ENCODE results near the gene COMMD2.

The COMMD2 gene

GRCh38 chr3:149752051-149752787 is at the start of gene COMMD2:
COMMD2 (minus strand) TSS chr3:149752489; CDS start chr3:149752444, 45 bp downstream.
- DNase-seq (ENCODE audit: low read depth), result peak; percentile 88

GRCh38 chr3:149801639-149802038 is 49.4 kb upstream of the COMMD2 start:
- no peak for DNase-seq (ENCODE audit: low read depth)

GRCh38 chr3:149801195-149801594 is 48.9 kb upstream of the COMMD2 start:
- no peak for DNase-seq (ENCODE audit: low read depth)

DNA sequence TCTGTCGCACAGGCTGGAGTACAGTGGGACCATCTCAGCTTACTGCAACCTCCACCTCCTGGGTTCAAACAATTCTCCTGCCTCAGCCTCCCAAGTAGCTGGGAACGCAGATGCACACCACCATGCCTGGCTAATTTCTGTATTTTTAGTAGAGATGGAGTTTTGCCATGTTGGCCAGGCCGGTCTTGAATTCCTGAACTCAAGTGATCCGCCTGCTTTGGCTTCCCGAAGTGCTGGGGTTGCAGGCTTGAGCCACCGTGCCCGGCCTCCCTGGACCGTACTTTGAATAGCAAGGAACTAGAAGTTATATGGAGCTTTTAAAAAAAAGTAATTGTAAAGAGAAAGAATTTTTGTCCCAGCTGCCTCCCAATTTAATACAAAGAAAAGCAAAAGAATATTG is 48.4 kb upstream of the COMMD2 start:
- no peak for DNase-seq (ENCODE audit: low read depth)

- no peak for DNase-seq (ENCODE audit: low read depth)
Observed at GRCh38 chr3:149796026-149796425, 43.7 kb upstream of the COMMD2 start.

GRCh38 chr3:149792452-149793270 is 40.4 kb upstream of the COMMD2 start, which contains the start of gene ANKUB1:
ANKUB1 (minus strand) TSS chr3:149792554; CDS start chr3:149792366, 188 bp downstream.
- no peak for DNase-seq (ENCODE audit: low read depth)

- no peak for DNase-seq (ENCODE audit: low read depth)
Observed at GRCh38 chr3:149790698-149791097, 38.4 kb upstream of the COMMD2 start.

GRCh38 chr3:149790268-149790667 is 38.0 kb upstream of the COMMD2 start:
- DNase-seq (ENCODE audit: low read depth), result peak; percentile 35

- DNase-seq (ENCODE audit: low read depth), result peak; percentile 74
Observed at GRCh38 chr3:149784064-149784704, 31.9 kb upstream of the COMMD2 start.

DNA sequence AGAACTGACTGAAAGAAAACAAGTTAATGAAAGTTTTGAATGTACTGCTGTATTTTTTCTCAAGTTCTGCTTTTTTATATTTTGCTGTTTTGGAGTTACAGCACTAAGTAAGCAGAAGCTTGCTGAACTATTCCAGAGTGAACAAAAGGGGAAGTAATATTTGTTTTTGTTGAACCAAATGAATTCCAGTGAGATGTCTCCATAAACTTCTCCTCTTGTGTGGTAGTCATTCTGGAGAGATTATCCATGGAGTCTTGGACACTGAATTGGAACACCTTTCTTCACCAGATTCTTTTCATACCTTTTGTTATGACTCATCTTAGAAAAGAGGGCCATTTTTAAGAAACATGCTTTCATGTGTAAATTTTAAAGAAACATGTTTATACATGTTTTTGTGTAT is 31.3 kb upstream of the COMMD2 start:
- peak; percentile 80 for DNase-seq (ENCODE audit: low read depth)

- no peak for DNase-seq (ENCODE audit: low read depth)
Observed at GRCh38 chr3:149781741-149782140, 29.5 kb upstream of the COMMD2 start.

GRCh38 chr3:149781211-149781610 is 28.9 kb upstream of the COMMD2 start:
- no peak for DNase-seq (ENCODE audit: low read depth)

GRCh38 chr3:149777414-149778214 is 25.3 kb upstream of the COMMD2 start:
- DNase-seq (ENCODE audit: low read depth), result no peak

DNA sequence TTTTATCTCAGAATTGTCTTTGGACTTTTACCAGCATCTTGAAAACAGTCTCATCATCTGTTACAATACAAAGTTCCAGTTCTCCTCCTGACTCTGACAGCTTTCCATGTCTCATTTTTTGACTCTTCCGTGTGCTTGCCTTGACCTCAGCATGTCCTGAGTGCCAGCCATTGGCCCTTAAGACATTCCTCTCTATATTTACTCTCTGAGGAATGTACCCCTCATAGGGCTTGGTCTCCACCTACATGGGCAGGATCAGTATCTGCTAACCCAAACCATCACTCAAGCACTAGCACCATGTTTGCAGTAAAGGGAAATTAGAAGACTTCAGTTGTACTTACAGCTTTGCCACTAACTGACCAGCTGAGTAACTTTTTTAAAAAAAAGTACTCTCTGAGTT is 23.9 kb upstream of the COMMD2 start:
- DNase-seq (ENCODE audit: low read depth), result no peak

DNA sequence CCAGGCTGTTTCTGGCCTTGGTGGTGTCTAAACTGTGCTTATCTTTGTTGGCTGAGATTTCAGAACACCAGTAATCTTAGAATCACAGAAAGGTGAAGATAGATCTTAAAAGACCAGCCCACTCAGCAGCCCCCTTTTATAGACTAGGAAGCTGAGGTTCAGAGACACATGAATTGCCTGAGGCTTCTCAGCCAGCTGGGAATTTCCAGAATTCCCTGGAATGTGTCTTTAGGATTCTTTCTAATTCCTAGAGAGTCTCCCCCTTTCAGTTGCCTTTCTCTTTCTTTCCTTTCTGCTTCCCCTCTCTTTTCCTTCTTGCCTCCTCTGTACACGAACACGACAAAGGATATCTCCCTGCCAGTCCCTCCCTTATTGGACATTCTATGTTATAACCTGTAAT is 20.6 kb upstream of the COMMD2 start:
- no peak for DNase-seq (ENCODE audit: low read depth)

GRCh38 chr3:149771652-149772271 is 19.5 kb upstream of the COMMD2 start:
- DNase-seq (ENCODE audit: low read depth), result peak; percentile 31

DNA sequence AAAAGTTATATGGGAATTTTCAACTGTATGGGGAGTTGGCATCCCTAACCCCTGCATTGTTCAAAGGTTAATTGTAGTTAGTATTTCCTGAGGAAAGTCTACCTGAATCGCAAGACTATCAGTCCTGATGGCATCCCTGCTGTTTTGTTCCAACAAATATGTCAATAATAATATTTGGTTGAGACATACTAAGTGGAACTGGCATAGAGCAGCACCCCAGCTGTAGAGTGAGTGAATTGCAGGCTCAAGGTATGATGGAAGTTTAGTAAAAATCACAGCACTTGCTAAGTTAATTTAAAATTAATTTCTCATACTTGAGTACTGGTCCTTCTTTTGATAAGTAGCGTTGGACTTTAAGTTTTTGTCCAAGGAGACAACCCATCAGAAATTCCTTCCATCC is 18.0 kb upstream of the COMMD2 start:
- DNase-seq (ENCODE audit: low read depth), result no peak

DNA sequence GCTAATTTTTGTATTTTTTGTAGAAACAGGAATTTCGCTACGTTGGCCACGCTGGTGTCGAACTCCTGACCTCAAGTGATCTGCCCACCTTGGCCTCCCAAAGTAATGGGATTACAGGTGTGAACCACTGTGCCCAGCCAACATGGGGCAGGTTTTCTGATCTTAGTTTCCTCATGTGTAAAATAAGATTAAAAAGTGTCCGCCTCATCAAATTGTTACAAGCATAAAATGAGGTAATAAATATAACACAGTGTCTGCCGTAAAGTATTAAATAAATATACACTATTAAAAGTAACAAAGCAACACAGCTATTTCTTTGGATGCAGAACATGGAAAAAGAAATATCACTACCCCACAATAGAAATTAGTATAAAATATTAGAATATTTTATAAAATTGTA is 16.4 kb upstream of the COMMD2 start:
- DNase-seq (ENCODE audit: low read depth), result no peak

GRCh38 chr3:149767720-149768119 is 15.4 kb upstream of the COMMD2 start:
- no peak for DNase-seq (ENCODE audit: low read depth)

DNA sequence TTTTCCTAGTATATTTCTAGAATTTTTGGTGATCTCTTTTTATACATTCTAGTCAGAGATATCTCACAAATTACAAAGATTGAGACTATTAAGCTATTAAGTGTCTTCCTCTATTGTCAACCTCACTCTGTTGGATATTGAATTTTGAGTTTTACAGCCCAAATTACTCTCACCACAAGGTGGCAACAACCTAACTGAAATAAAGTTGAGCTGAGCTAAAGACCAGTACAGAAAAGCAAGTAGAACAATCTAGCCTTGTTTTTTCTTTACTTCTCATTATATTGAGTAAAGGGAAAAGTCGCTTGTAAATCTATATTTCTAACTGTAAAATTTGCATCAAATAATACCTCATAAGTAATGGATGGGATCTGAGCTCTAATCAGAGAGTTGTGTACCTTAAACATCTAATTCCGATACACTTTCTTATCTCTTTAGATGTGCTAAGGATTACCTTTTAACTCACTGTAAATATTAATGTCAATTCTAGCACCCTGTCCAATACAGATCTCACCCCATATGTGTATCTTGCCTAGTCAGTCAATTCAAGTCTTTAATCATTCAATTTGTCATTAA is 13.6 kb upstream of the COMMD2 start:
- peak; percentile 60 for DNase-seq (ENCODE audit: low read depth)

- DNase-seq (ENCODE audit: low read depth), result no peak
Observed at GRCh38 chr3:149764302-149764701, 12.0 kb upstream of the COMMD2 start.
